Smooth muscle cell of the brain vasculature (primary cell): Measurements from ENCODE around the gene TOMM22.
"Not testable (repeated sequence)": the region's sequence is repeated elsewhere in the genome, so short reads cannot be mapped to it uniquely, and the experiment has no call there.

Experiments used
- DNase-seq: peaks from one replicate; pipeline ENCODE4 v3.0.0-alpha.2; 2012; ENCODE audit warnings: low read depth, low spot score

Gene TOMM22

GRCh38 chr22:38681582-38682335, at the start of gene TOMM22:
TSS of gene TOMM22 (plus strand) at chr22:38681957. CDS start at chr22:38681979, 22 bp downstream.
- no peak for DNase-seq

- DNase-seq: no peak
These were observed 49.2 kb upstream of the TOMM22 start for GRCh38 chr22:38632528-38632927.

GRCh38 chr22:38638216-38638615, 43.5 kb upstream of the TOMM22 start:
- no peak for DNase-seq

DNA sequence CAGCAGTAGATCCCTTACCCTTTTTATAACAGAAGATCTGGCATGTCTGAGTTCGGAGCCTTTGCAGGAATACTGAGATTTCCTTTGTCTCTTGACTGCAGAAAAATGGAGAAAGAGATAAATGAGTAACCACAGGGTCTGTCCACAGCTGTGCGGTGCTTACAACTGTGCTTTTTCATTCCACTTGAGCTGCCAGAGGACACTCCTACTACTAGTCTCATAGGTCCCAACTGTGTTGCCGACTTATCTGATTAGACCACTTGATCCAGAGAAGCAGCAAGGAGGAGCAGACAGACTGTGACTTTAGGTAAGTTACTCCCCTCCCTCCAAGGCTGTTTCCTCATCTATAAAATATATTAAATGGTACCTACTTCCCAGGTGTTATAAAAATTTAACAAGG, 43.0 kb upstream of the TOMM22 start:
- no peak for DNase-seq

DNA sequence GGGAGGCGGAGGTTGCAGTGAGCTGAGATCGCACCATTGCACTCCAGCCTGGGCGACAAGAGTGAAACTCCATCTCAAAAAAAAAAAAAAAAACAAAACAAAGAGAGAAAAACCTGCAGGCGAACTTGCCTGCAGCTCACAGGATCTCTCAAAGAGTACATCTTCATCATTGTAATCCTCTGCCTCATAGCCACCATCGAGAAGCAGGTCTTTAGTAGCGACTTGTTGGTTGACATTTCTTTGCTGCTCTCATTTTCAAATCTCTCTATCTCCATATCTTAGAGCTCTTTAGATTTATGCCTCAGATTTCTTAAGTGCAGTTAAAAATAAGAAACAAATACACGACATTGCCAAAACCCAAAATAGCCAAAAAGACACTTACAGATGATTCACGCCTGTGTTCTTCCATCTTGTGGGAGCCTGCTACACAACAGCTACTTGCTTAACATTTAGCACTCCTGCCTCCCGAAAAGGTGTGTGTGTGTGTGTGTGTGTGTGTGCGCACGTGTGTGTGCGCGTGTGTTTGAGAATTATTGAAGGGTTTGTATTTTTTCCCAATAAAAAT, 40.2 kb upstream of the TOMM22 start:
- no peak for DNase-seq

GRCh38 chr22:38644245-38644644, 37.5 kb upstream of the TOMM22 start:
- DNase-seq: not testable (repeated sequence)

DNA sequence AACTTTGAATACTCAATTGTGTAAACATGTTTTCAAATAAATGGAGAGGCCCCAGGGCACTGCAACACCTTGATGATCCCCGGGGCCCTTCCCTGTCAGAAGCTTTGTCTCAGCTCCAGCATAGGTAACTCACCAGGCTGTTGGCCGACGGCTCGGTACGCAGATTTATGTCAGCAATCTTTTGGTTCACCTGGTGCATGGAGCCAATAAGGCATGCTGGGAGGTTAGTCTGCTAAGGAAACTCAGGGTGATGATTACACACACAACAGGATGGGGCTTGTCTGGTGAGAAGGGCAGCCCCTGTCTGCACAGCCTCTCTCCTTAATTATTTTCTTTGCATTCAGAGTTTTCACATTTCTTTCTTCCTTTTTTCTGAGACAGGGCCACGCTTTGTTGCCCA, 36.3 kb upstream of the TOMM22 start:
- no peak for DNase-seq

DNA sequence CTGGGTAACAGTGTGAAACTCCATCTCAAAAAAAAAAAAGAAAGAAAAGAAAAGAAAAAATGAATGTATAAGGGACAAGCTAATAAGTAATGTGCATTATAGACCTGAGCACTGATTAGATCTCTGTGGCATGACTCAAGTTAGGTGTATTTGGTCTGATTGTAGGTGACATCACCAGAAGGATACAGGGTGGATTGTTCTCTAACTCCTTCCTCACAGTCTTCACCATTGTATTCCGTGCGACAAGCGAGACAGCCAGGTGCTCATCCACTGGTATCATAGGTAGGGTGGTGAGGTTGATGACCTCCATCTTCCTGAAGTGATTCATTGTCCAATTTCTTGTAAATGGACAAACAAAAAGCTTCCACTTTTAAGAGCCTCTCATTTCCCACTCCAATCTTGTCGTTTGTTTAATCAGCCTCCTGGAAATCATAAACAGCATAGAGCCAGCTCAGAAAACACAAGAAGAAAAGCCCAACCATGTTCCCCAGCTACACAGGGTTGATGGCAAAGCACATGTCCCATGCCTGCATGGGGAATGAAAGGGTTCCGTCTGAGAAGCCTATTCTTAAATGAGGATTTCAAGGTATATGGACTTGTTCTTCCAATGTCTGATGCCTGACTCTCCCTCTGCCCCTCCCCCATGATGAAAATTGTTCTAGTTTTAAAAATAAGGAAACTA, 31.8 kb upstream of the TOMM22 start:
- no peak for DNase-seq

DNA sequence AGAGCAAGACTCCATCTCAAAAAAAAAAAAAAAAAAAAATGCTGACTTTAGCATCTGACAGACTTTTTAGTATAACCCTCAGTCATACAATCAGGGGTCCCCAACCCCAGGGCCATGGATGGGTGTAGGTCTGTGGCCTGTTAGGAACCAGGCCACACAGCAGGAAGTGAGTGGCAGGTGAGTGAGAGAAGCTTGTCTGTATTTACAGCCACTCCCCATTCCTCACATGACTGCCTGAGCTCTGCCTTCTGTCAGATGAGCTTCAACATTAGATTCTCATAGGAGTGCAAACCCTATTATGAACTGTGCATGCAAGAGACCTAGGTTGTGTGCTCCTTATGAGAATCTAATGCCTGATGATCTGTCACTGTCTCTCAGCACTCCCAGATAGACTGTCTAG, 28.9 kb upstream of the TOMM22 start:
- DNase-seq: no peak

DNA sequence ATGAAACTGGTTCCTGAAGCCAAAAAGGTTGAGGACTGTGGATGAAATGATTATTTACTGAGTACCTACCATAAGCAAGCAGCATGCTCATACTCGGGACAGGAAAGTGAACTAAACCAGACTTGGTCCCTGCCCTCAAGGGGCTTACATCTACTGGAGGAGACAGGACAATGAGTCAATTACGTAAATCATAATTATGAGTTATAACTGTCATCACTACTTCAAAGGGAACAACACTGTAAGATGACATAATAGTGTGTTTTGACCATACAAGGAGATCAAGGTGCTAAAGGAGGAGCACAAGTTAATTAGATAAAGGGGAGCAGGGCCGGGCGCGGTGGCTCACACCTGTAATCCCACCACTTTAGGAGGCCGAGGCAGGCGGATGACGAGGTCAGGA, 28.0 kb upstream of the TOMM22 start:
- DNase-seq: no peak

- DNase-seq: no peak
These were observed 26.1 kb upstream of the TOMM22 start for GRCh38 chr22:38655519-38656255.

DNA sequence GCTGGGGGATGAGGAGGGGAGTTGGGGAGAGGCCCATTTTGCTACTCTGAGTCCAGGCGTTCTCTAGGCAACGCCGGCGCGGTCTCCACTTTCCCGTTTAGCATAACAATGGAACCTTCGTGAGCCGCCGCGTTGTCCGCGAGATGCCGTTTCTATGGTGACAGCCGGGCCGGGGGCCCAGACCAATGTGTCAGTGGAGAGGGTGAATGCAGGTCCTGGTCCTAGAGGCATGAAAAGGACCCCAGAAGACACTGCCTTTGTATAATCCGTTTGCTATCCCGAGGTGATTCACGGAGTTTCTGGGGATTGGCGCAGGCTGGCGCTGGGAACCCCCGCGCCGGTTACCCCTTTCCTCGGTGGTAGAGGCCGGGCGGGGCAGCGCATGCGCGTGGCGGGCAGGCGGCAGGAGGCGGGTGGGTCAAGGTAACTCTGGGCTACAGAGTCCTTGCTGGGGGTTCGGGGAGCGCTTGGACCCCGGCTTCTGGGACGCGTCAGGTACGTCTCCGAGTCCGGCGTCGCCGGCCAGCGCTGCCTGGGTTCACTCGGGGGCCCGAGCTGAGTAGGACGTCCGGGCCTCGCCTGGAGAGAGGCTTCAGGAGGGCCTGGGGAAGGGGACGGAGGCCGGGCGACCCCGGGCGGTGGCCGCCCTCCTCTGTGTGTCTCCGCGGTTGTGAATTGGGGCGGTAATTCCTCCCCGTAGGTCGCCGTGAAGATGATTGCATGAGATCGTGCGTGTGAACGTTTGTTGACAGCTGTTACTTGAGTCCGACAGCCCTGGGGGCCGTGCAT, 25.3 kb upstream of the TOMM22 start, which contains the start of the genes CBY1 and FAM227A:
Gene CBY1, plus strand, starts transcription at position 383 of the 789 bp plus-strand sequence. CDS start 11,417 bp downstream, outside the sequence.
Gene FAM227A, minus strand, starts transcription at position 137 of the 789 bp plus-strand sequence. CDS start 6,224 bp downstream, outside the sequence.
- peak; percentile 57 for DNase-seq

DNA sequence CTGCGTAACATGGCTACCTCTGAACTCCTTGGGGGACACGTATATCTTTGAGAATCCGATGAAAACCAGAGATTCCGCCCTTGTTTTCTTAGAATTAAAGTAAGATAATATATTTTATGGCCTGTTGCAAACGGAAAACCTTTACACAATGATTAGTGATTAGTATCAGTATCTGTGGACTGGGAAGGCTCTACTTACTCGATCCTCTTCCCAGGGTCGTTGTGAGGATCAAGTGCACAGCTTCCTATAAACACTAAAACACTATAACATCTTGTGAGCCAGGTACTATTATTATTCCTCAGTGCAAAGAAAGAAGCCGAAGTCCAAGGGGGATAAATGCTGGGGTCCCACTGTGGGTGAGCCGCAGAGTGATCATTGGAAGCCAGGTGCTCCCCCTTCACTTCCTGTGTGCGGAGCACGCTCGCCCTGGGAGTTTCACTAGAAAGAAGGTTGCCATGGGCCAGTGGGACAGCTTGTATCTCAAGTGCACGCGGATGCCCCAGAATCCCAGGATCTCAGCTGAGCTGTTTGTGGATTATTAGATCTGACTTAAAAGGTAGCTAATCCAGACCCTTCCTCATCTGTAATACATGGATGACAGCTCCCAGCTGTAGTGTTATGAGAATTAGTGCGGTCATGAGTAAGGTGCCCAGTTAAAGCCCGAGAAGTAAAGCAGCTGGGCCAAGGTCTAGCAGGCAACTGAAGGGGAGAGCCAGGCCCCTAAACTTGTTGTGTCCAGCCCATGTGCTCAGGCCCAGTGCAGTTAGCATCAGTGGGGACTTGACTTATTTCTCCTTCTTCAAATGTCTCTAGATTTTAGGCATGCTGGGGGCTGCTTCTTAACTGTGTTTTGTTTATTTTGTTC, 24.5 kb upstream of the TOMM22 start:
- no peak for DNase-seq

DNA sequence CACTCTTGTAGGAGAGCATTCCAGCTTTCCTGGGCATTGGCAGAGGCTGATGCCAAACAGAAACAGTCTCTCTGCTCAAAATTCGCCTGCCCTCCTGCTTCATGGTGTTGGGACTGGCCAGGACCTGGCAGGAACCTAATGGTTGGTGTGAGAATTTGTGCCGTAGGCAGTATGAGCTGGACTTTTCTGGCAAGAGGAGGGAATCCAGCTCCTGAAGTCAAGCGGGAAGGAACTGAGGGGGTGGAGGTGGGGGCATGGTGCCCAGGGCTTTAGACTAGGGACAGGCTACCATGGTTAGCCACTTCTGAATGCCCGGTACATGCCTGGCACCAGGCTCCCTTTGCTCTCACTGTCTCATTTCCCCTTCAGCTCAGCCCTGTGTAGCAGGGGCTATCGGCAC, 6.9 kb upstream of the TOMM22 start:
- DNase-seq: no peak

DNA sequence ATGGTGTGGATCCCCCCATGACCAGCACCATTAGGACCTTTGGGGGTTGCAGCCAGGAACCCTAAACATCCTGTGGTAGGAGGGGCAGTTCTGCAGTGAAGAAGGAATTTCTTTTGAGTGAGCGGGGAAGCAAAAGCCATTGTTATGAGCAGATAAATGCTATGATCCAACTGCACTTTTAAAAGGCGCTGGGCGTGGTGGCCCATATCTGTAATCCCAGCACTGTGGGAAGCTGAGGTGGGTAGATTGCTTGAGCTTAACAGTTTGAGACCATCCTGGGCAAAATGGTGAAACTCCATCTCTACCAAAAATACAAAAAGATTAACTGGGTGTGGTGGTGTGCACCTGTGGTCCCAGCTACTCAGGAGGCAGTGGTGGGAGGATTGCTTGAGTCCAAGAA, 5.9 kb upstream of the TOMM22 start:
- DNase-seq: no peak

- DNase-seq: no peak
These were observed 3.1 kb downstream of the TOMM22 start for GRCh38 chr22:38684895-38685294.

GRCh38 chr22:38685761-38686160, 4.0 kb downstream of the TOMM22 start:
- DNase-seq: no peak

- DNase-seq: no peak
These were observed 7.9 kb downstream of the TOMM22 start for GRCh38 chr22:38689651-38690050.

DNA sequence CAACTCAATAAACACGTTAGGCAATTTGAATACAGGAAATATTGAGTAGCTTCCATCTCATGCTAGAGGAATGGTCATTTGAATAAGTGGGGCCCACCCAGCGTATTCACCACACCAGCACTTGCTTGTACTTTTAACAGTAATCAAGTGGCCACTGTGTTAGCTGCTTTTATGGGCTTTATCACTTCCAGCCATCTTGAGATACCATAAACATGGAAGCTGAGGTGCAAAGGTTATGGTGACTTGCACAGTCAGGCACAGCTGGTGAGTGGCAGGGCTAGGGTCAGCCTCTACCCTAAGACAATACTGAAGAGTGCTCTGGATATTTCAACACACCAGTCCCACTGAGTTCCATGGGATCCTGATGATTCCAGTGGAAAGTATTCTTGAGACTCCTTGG, 12.3 kb downstream of the TOMM22 start:
- DNase-seq: no peak

DNA sequence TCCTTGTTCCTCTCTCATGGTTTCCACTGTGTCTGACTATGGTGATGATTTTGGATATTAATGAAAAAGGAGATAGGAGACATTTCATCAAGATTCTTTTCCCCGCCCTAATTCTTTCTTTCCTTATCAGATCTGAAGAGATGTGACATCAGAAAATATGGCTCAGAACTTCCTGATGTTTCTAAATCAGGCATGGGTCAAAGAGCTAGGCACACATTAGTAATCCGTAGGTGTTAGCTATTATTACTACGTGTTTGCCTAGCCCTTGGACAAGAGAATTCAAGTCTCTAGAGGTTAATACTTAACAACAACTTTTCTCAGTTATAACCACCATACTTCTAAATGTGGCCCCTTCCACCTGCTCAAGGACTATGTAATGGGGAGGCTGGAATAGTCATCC, 13.2 kb downstream of the TOMM22 start:
- no peak for DNase-seq
